ENCODE results near the gene MICU1. TPM values are rescaled to one million over a fixed set of nuclear protein-coding genes. Genes with fewer than 3 reads are reported as not detected.

MICU1 gene
- total RNA-seq, 2 donors from 2014 or later: 30.9 to 36.0 TPM

- Histone ChIP-seq H3K36me3 (no peaks in the 10 kb centered on the region), H3K27ac (no peak overlapping the region), H3K27me3 (no peaks in the 10 kb centered on the region), H3K4me3 (no peak overlapping the region), H3K9me3 (no peaks in the 10 kb centered on the region), H3K4me1 (peaks cover 0 to 16% of the 10 kb centered on the region in 2 donors)
- TF ChIP-seq CTCF (IDR thresholded peaks at IDR 0.05): no peak
- DNase-seq (ENCODE audit: low spot score): no peak
Measured at GRCh38 chr10:72461085-72461484, 164.8 kb downstream of the MICU1 start.

DNA sequence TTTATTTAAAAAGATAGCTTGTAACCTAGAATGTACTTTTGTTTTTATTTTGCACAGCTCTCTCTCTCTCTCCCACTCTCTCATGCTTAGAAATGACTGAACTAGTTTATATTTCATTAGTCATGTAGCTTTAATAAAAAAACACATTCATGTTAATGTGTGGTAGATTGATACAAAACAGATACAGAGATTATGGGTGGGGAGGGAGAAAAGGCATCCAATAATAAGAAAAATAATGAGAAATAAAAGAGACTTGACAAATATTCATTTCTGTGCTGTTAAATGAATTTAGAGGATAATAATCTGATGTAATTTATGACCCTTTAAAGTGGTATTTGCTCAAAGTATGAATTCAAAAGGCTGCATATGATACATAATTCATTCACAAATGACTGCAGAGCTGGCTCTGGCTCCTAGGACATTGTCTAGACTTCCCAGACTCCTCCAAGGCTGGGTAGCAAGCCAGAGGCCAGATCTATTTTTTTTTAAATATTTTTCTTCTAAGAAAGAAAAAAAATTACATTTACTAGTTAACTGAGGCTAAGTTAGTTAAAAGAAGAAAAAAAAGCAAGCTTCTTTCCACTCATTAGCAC is 165.5 kb downstream of the MICU1 start:
- DNase-seq (ENCODE audit: low spot score): no peak
- no peaks in the 10 kb centered on the region for H3K27me3 ChIP-seq
- H3K27ac ChIP-seq: no peak overlapping the region
- no peaks in the 10 kb centered on the region for H3K9me3 ChIP-seq
- no peaks in the 10 kb centered on the region for H3K36me3 ChIP-seq
- H3K4me3 ChIP-seq: no peak overlapping the region
- H3K4me1 ChIP-seq: peaks cover 0 to 21% of the 10 kb centered on the region in 2 donors
- TF ChIP-seq CTCF (IDR thresholded peaks at IDR 0.05): no peak

- DNase-seq (ENCODE audit: low spot score): no peak
- H3K9me3 ChIP-seq: no peaks in the 10 kb centered on the region
- no peak overlapping the region for H3K4me3 ChIP-seq
- H3K4me1 ChIP-seq: peaks cover 0 to 21% of the 10 kb centered on the region in 2 donors
- TF ChIP-seq CTCF (IDR thresholded peaks at IDR 0.05): no peak
- H3K27ac ChIP-seq: no peak overlapping the region
- no peaks in the 10 kb centered on the region for H3K27me3 ChIP-seq
- H3K36me3 ChIP-seq: no peaks in the 10 kb centered on the region
Measured at GRCh38 chr10:72459301-72459700, 166.6 kb downstream of the MICU1 start.

DNA sequence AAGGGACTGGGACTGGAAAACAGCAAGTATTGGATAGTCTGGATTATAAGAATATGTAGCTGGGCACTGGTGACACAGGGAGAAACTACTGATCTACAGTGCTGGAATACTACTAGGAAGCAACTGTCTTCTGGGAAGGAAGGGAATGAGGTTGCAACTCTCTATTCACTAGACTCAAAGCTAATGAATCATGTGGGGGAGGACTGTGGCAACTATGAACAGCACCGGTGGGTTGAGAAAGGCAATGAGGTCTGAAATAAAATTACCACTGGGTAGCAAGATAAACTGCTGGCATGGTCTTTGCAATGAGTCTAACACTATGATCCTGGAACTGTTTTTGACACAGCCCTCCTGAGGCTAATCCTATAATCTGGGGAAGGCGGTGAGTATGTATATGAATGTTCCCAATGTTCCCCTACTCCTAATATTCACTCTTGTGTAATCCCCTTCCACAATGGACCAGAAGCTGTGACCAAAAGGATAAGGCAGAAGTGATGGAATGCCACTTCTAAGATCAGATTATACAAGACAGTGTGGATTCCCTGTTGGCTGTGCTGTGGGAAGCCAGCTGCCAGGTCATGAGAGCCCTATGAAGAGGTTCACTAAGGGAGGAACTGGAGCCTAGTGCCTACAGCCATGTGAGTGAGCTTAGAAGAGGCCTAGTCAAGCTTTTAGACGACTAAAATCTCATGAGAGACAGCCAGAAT is 169.8 kb downstream of the MICU1 start:
- no peak for DNase-seq (ENCODE audit: low spot score)

DNA sequence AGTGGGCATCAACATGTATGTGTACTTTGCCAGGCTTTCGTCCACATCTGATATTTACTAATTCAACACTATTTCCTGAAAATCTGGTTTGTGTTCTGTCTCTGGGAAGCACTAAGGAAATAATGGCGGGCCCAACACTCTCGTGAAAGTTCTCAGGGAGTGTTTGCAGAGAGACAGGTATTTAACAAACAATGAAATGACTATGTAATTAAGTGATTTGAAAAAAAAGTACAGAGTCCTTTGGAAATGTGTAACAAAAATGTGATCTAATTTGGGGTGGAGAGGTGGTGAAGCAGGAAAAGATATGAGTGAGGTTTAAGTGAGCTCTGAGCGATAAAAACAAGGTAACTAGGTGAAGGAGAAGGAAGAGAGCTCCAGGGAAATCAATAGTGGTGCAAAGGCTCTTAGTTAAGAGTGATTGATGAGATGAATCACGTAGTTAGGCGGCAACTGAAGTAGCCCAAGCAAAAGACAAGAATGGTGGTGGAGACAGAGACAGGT is 175.9 kb downstream of the MICU1 start:
- TF ChIP-seq CTCF (IDR thresholded peaks at IDR 0.05): no peak
- H3K4me3 ChIP-seq: no peak overlapping the region
- DNase-seq (ENCODE audit: low spot score): no peak
- H3K9me3 ChIP-seq: no peaks in the 10 kb centered on the region
- H3K36me3 ChIP-seq: no peaks in the 10 kb centered on the region
- no peaks in the 10 kb centered on the region for H3K4me1 ChIP-seq
- no peaks in the 10 kb centered on the region for H3K27me3 ChIP-seq
- H3K27ac ChIP-seq: no peak overlapping the region

More for the DNA sequence above, 169.8 kb downstream of the MICU1 start:
- Histone ChIP-seq H3K4me1 (peaks cover 0 to 18% of the 10 kb centered on the region in 2 donors), H3K9me3 (no peaks in the 10 kb centered on the region), H3K27ac (peak overlapping the region; percentile 5 to 21), H3K36me3 (no peaks in the 10 kb centered on the region), H3K4me3 (no peak overlapping the region), H3K27me3 (no peaks in the 10 kb centered on the region)
- no peak for TF ChIP-seq CTCF (IDR thresholded peaks at IDR 0.05)
